Endothelial cell of umbilical vein (primary cell): Measurements from ENCODE around the gene IGFBP6. TPM values are rescaled to one million over a fixed set of nuclear protein-coding genes. Genes with fewer than 3 reads are reported as not detected.

Experiments used
- BruUV-seq: library from RNA; stranded (reverse); fragments of 400-500 nt; replicated peaks from 2 replicates; lab custom pipeline; 2021; lab: Mats Ljungman, UMichigan
- CTCF ChIA-PET: fragments of 300-600, 350-600 bp; sonication (Branson Sonifier 250); formaldehyde crosslinking; loops from one replicate; lab custom pipeline; 2021; ENCODE audit warnings: antibody characterized with exemption, inconsistent platforms; lab: Charles Lee
- POLR2A ChIA-PET: fragments of 300-600, 350-600 bp; sonication (Branson Sonifier 250); formaldehyde crosslinking; loops from one replicate; lab custom pipeline; 2021; ENCODE audit warnings: antibody characterized with exemption, inconsistent platforms; lab: Charles Lee
- DNase-seq: peaks from one replicate; pipeline ENCODE4 v3.0.0-alpha.2; 2011; ENCODE audit warnings: low read depth, low spot score
- FAIRE-seq: peaks from 2 replicates; lab custom pipeline; 2011; peaks lifted over from hg19 to GRCh38; lab: Jason Lieb, UNC
- H2AFZ ChIP-seq: 2 replicates; pipeline ENCODE4 v1.6.0; 2012; ENCODE audit warnings: low read depth, low read length, control low read depth, inconsistent platforms
- H3K27ac ChIP-seq: 2 replicates; pipeline ENCODE4 v1.5.1; 2011; ENCODE audit warnings: low read depth, mild to moderate bottlenecking, control low read depth, low read length, moderate library complexity; ENCODE audit not compliant: insufficient read depth
- H3K27me3 ChIP-seq, 2 experiments: 2 replicates each; pipeline versions ENCODE4 v1.6.0 to v1.6.1; 2011; ENCODE audit warnings: low read length in 2 of 2, mixed read lengths in 1 of 2; ENCODE audit not compliant: control insufficient read depth in 2 of 2, insufficient read depth in 2 of 2
- H3K36me3 ChIP-seq, 2 experiments: 2 replicates in 1 of 2; 3 replicates in 1 of 2; pipeline ENCODE4 v1.5.1; 2011; ENCODE audit warnings: low read length in 2 of 2, mild to moderate bottlenecking in 1 of 2, moderate library complexity in 1 of 2; ENCODE audit not compliant: control insufficient read depth in 2 of 2, insufficient read depth in 2 of 2; ENCODE audit errors: extremely low read depth in 1 of 2
- H3K4me1 ChIP-seq: 3 replicates; pipeline ENCODE4 v1.5.1; 2011; ENCODE audit warnings: mild to moderate bottlenecking, low read length; ENCODE audit not compliant: control insufficient read depth, insufficient read depth; ENCODE audit errors: extremely low read depth
- H3K4me2 ChIP-seq: 2 replicates; pipeline ENCODE4 v1.6.1; 2011; ENCODE audit warnings: low read length, control low read depth, mixed read lengths; ENCODE audit not compliant: insufficient read depth
- H3K4me3 ChIP-seq, 3 experiments: fragments of 200-600 bp in 1 of 3; sonication (generic), shearing (Covaris generic) in 1 of 3; replicated peaks in 1 of 3; 2 replicates each; pipeline ENCODE4 v1.5.1; 2011 to 2016; ENCODE audit warnings: control low read depth in 3 of 3, low read length in 3 of 3, mild to moderate bottlenecking in 2 of 3, inconsistent platforms in 1 of 3, low read depth in 1 of 3, moderate library complexity in 1 of 3; ENCODE audit not compliant: insufficient read depth in 1 of 3
- H3K79me2 ChIP-seq: 2 replicates; pipeline ENCODE4 v1.6.0; 2012; ENCODE audit warnings: low read length, inconsistent platforms; ENCODE audit not compliant: control insufficient read depth, insufficient read depth
- H3K9ac ChIP-seq: replicated peaks from 2 replicates; pipeline ENCODE3; 2011; ENCODE audit warnings: low read length, control low read depth; ENCODE audit not compliant: insufficient read depth; ENCODE audit errors: extremely low read depth
- H3K9me1 ChIP-seq: replicated peaks from 3 replicates; pipeline ENCODE4 v1.6.0; 2011; ENCODE audit warnings: mild to moderate bottlenecking, low read length; ENCODE audit not compliant: control insufficient read depth, insufficient read depth; ENCODE audit errors: extremely low read depth
- H3K9me3 ChIP-seq: replicated peaks from 2 replicates; pipeline ENCODE4 v1.5.1; 2012; ENCODE audit warnings: low read length, inconsistent platforms; ENCODE audit not compliant: control insufficient read depth, insufficient read depth
- H4K20me1 ChIP-seq: replicated peaks from 2 replicates; pipeline ENCODE3; 2011; ENCODE audit warnings: mild to moderate bottlenecking, low read length; ENCODE audit not compliant: control insufficient read depth, insufficient read depth; ENCODE audit errors: extremely low read depth
- CTCF ChIP-seq, 2 donors: IDR thresholded peaks; 1 replicate in 1 of 2; 2 replicates in 1 of 2; pipeline ENCODE4 v1.5.1; 2011; ENCODE audit warnings: low read length in 2 of 2, mild to moderate bottlenecking in 2 of 2, moderate library complexity in 2 of 2, control low read depth in 1 of 2, inconsistent platforms in 1 of 2, low read depth in 1 of 2; ENCODE audit not compliant: insufficient read depth in 1 of 2; ENCODE audit errors: extremely low read depth in 1 of 2
- EZH2 ChIP-seq: IDR thresholded peaks from 2 replicates; pipeline ENCODE4 v1.6.1; 2012; ENCODE audit warnings: borderline replicate concordance, low read depth, mild to moderate bottlenecking, moderate library complexity, low read length, inconsistent platforms; ENCODE audit not compliant: severe bottlenecking
- FOS ChIP-seq: IDR thresholded peaks from 2 replicates; pipeline ENCODE4 v1.6.1; 2011; ENCODE audit warnings: mild to moderate bottlenecking, low read length, moderate library complexity, borderline replicate concordance; ENCODE audit not compliant: insufficient read depth
- GATA2 ChIP-seq: IDR thresholded peaks from 2 replicates; pipeline ENCODE4 v1.7.0; 2011; ENCODE audit warnings: low read depth, mild to moderate bottlenecking, moderate library complexity, mixed read lengths, low read length; ENCODE audit not compliant: insufficient read length, insufficient read depth
- JUN ChIP-seq: IDR thresholded peaks from 2 replicates; pipeline ENCODE4 v1.6.1; 2011; ENCODE audit warnings: borderline replicate concordance, low read depth; ENCODE audit not compliant: insufficient read length, insufficient read depth
- MAX ChIP-seq: IDR thresholded peaks from 2 replicates; pipeline ENCODE4 v1.6.1; 2011; ENCODE audit not compliant: insufficient read depth, insufficient read length
- MYC ChIP-seq: IDR thresholded peaks from one replicate; pipeline ENCODE4 v1.6.1; 2011; ENCODE audit warnings: mild to moderate bottlenecking, low read depth, low read length
- POLR2A ChIP-seq: IDR thresholded peaks from 2 replicates; pipeline ENCODE4 v1.6.1; 2012; ENCODE audit warnings: low read depth, mild to moderate bottlenecking, control low read depth, low read length
- POLR2AphosphoS5 ChIP-seq: IDR thresholded peaks from 2 replicates; pipeline ENCODE4 v1.6.1; 2012; ENCODE audit warnings: low read depth, mild to moderate bottlenecking, control low read depth, low read length, moderate library complexity; ENCODE audit not compliant: insufficient read depth
- dilution Hi-C: fragments of 300-500 bp; cut with MboI; formaldehyde crosslinking; loops from one replicate; pipeline ENCODE4 v1.15.0; 2019; ENCODE audit warnings: low sequenced_read_pairs; ENCODE audit not compliant: extremely low pct_ligation_motif_present
- intact Hi-C: fragments of 100-400 bp; cut with micrococcal nuclease; formaldehyde crosslinking; loops from one replicate; pipeline ENCODE4 v1.10.0; 2022
- polyA plus RNA-seq, 4 experiments: library from polyadenylated mRNA; depleted of rRNA in 3 of 4; stranded (reverse) in 3 of 4; unstranded in 1 of 4; fragments of >200 nt; gene quantifications; 2 replicates each; pipeline versions ENCODE4 v1.2.1 to v1.2.3, GENCODE V29; 2011 to 2012; ENCODE audit warnings: missing spikeins in 1 of 4
- total RNA-seq: library from RNA; stranded (reverse); gene quantifications from 2 replicates; pipeline ENCODE4 v1.2.3, GENCODE V29; 2021

The IGFBP6 gene
- total and polyA plus RNA-seq, 2 donors (not counting 3 experiments of a cell fraction or from before 2014, with no cell fraction given) = 14.1 to 18.2 TPM

- dilution Hi-C loops (no loop called here), intact Hi-C loops (no loop called here)
- Histone ChIP-seq H3K9me1 (no peaks in the 10 kb centered on the region), H3K4me1 (no peaks in the 10 kb centered on the region), H3K9ac (no peak overlapping the region), H3K9me3 (no peaks in the 10 kb centered on the region), H3K4me3 (no peak overlapping the region), H3K27me3 (no peaks in the 10 kb centered on the region), H3K4me2 (no peak overlapping the region), H3K27ac (no peak overlapping the region), H2AFZ (no peak overlapping the region), H3K36me3 (no peaks in the 10 kb centered on the region), H4K20me1 (no peaks in the 10 kb centered on the region), H3K79me2 (no peaks in the 10 kb centered on the region)
- POLR2A ChIA-PET = no interaction called here
- no peak for TF ChIP-seq EZH2
- TF ChIP-seq POLR2AphosphoS5 = no peak
- no peak for TF ChIP-seq JUN
- no peak for TF ChIP-seq GATA2
- TF ChIP-seq POLR2A = no peak
- no peak for TF ChIP-seq MYC
- no peak for TF ChIP-seq FOS
- no peak for TF ChIP-seq CTCF (IDR thresholded peaks at IDR 0.05; ENCODE audit: extremely low read depth in 1 of 2, insufficient read depth in 1 of 2, low read depth in 1 of 2, low read length in 2 of 2)
- no peak for TF ChIP-seq MAX
- DNase-seq = no peak
- CTCF ChIA-PET = interaction anchor here (1.5 to 10.8 kb wide), 2 partner anchors 26 to 38 kb away, joined by 4 to 463 read pairs; partner anchors contain the start of gene SPRYD3
- FAIRE-seq = no peak
- BruUV-seq = no TSS peak
These were observed 7.8 kb downstream of the IGFBP6 start for GRCh38 chr12:53105256-53105655.
